ENCODE data around the gene EDEM3.

- TF ChIP-seq CTCF (IDR thresholded peaks at IDR 0.05): no peak
- TF ChIP-seq POLR2A (IDR thresholded peaks at IDR 0.05): no peak
Measured at GRCh38 chr1:184696403-184696802, 58.3 kb downstream of the EDEM3 start.

All from heart left ventricle (tissue), 13 donors.